HL-60 (cell line): Measurements from ENCODE around the gene P2RX2.

Experiments used
- CTCF ChIP-seq: IDR thresholded peaks from one replicate; pipeline ENCODE4 v1.5.1; 2011; ENCODE audit warnings: low read length, control low read depth, inconsistent platforms; ENCODE audit not compliant: insufficient read depth
- GABPA ChIP-seq: IDR thresholded peaks from 2 replicates; pipeline ENCODE4 v1.6.1; 2012; ENCODE audit warnings: low read depth
- POLR2AphosphoS5 ChIP-seq: IDR thresholded peaks from 2 replicates; pipeline ENCODE4 v1.6.1; 2012; ENCODE audit warnings: low read depth
- REST ChIP-seq: IDR thresholded peaks from 2 replicates; pipeline ENCODE4 v1.6.1; 2012; ENCODE audit warnings: low read depth; ENCODE audit not compliant: insufficient replicate concordance

- TF ChIP-seq CTCF (no peak), POLR2AphosphoS5 (no peak), REST (no peak), GABPA (no peak)
Observed at GRCh38 chr12:132576701-132577100, 41.9 kb upstream of the P2RX2 start.
